Epithelial cell of prostate (primary cell): ENCODE results near the gene AP4E1.
"Not testable (repeated sequence)": the region's sequence is repeated elsewhere in the genome, so short reads cannot be mapped to it uniquely, and the experiment has no call there.

Experiments used
- DNase-seq: peaks from one replicate; pipeline ENCODE4 v3.0.0-alpha.2; 2011; ENCODE audit warnings: low read depth, low spot score
- H3K27ac ChIP-seq: fragments of 450-650 bp; 2 replicates; pipeline ENCODE4 v1.5.1; 2017; ENCODE audit warnings: mild to moderate bottlenecking

The AP4E1 gene

DNA sequence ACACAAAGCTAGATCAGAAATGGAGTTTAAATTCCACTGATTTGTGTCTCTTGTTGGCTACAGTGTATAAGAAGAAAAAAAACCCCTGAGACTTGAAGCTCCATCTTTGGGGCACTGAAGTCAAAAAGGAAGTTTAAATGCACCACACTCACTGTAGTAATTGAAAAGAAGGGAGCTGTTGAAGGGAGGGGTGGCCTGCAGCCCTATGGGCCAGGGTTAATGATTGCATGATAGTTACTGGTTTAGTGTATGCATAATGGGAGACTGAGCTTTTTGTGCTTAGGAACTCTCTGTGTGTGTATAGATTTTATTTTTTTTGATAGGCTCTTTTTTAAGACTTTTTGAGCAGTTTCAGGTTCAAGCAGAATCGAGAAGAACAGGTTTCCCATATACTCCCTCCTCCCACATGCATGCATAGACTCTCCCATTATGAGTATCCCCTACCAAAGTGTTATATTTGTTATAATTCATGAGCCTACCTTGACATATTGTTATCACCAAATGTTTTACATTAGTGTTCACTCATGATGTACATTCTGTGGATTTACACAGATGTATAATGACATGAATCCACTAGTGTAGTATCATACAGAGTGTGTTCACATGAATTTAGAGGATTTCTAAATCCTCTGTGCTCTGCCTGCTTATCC lies 98.0 kb downstream of the AP4E1 start:
- no peak overlapping the region for H3K27ac ChIP-seq
- DNase-seq: no peak

DNA sequence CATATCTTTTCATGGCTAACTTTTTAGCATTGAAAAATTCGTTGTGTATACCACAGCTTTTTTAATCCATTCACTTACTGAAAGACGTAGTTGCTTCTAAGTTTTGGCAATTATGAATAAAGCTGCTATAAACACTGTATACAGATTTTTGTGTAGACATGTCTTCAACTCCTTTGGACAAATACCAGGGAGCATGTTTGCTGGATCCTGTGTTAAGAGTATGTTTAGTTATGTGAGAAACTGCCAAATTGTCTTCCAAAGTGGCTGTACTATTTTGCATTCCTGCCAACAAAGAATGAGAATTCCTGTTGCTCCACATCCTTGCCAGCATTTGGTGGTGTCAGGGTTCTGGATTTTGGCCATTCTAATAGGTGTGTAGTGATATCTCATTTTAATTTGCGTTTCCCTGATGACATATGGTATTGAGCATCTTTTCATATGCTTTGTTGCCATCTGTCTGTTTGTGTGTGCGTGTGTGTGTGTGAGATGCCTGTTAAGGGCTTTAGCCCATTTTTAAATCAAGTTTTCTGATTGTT lies 98.7 kb downstream of the AP4E1 start:
- H3K27ac ChIP-seq: no peak overlapping the region
- no peak for DNase-seq

DNA sequence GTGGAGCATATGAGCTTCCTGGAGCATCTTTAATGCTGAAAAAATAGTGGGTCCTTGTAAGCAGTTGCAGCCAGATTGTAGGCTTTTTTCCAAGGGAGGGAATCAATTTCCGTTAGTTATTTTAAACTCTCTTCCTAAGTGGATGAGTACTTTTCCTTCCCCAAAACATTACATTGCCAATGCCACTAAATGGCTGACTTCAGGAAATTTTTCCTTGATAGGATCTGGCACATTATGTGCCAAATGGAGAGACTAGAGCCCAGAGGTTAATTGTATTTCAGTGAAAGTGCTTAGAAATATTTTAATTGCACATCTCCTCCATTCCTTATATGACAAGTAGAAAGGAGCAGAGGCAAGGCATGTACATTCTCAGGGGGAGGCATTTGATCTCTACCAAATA lies 102.7 kb downstream of the AP4E1 start:
- DNase-seq: no peak

DNA sequence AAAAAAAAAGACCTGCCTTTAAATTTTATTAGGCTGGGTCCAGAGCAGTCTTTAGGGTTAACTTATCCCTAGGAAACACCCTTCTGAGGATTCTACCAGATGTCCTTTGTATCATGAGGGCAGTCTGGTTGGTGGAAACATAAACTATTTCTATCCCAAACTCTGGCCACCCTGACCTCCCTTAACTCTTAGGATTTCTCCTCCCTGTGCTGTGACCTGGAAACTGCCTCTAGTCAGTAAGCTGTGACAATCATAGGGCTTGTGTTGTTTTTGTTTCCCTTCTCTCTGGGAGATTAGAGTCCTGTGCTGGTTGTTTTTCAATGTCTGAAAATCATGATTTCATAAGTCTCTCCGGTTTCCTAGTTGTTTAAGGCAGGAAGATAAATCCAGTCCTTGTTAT lies 108.1 kb downstream of the AP4E1 start:
- no peak overlapping the region for H3K27ac ChIP-seq
- no peak for DNase-seq

More for the DNA sequence above, 102.7 kb downstream of the AP4E1 start:
- H3K27ac ChIP-seq: no peak overlapping the region

DNA sequence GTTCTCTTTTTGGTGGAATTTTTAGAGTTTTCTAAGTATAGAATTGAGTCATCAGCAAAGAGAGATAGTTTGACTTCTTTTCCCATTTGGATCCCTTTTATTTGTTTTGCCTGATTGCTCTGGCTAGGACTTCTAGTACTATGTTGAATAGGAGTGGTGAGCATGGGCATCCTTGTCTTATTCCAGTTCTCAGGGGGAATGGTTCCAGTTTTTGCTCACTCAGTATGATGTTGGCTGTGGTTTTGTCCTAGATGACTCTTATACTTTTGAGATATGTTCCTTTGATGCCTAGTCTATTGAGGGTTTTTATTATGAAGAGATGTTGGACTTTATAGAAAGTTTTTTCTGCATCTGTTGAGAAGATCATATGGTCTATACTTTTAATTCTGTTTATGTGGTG lies 113.7 kb downstream of the AP4E1 start:
- no peak overlapping the region for H3K27ac ChIP-seq
- DNase-seq: no peak

DNA sequence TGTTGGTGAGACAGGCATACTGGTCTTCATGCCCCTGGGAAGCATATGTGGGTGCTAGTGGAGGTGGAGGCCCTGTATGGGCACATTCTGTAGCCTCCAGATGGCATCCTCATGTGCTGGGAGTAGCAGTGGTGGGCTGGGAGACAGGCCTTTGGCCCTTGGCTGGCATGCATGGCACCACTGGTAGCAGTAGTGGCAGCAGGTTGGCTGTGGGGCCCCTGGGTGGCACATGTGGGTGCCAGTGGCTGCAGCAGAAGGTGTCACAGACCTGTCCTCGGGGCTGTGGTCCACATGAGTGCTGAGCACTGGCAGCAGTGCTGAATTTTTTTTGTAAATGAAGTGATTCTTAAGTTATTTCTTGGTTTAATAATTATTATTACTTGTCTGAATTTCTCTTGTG lies 115.0 kb downstream of the AP4E1 start:
- DNase-seq: no peak
- peak overlapping the region; percentile 98 for H3K27ac ChIP-seq

DNA sequence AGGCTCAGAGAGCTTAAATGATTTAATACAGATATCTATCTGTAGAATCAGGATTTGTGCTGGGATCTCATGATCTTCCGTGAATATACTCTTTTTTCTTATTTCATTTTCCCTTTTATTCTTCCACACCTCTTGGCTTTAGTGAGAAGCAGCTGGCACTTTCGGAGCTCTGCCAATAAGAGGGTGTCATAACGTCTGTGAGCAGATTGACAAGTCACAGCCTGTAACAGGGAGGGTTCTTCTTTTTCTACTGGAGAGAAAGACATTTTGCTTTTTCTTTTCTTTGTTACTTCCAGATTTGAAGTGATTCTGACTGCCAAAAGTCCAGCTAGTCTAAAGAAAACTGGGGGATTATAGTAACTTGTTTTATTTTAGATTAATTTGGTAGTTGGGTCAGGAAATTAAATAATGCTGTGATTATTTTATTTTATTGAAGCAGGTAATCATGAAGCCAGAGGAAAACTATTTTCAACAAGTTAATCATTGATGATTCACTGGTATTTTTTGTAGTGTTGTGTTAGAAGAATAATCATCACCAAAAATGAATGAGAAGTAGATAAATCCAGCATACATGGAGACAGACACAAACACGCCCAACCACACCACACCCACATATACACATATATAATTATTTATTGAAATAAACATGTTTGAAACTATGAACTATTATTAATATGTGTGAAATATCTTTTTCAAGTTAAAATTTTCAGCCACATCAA lies 116.4 kb downstream of the AP4E1 start:
- peak overlapping the region; percentile 98 for H3K27ac ChIP-seq
- peak; percentile 80 for DNase-seq

DNA sequence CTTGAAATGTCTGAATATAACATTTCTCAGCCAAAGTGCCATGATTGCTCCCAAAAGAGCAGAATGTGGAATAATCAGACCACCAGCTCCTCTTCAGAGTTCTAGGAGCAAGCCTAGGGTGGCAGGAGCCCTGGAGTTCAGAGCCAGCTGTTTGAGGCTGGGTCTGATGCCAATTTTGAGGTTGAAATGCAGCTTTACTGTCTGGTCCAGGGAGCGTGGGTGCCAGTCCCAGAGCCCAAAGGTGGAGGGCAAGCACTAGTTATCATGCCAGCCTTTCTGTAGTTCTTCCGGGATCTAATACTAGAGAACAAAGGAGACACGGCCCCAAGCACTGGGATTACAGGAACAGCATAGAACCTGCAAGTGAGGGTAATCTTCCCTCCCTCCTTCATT lies 117.0 kb downstream of the AP4E1 start:
- peak overlapping the region; percentile 98 for H3K27ac ChIP-seq
- DNase-seq: no peak

DNA sequence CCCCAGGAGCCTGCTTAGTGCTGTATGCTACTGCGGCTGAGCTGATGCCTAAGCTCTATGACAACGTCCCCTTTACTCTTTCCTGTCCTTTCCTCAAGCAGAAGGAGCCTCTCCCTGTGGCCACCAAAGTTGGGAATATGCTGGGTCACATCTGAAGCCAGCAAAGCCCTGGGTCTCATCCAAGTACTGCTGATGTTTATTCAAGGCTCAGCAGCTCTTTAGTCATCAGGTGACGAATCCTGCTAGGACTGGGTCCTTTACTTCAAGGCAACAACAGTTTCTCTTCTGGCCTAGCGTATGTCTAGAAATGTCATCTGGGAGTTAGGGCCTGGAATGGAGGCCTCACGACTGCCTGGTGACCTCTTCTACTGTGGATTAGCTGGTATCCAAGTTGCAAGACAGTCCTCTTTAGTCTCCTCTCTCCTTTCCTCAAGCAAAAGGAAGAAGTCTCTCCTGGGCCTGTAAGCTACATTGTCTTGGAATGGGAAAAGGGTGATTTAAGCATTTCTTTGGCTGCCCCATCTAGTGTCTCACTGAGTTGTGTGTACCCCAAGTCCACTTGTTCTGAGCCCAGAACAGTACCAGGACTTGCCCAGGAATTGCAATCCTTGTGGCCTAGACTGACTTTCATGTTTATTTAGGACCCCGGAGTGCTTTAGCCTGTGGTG lies 122.3 kb downstream of the AP4E1 start:
- H3K27ac ChIP-seq: peak overlapping the region; percentile 58
- peak; percentile 63 for DNase-seq

DNA sequence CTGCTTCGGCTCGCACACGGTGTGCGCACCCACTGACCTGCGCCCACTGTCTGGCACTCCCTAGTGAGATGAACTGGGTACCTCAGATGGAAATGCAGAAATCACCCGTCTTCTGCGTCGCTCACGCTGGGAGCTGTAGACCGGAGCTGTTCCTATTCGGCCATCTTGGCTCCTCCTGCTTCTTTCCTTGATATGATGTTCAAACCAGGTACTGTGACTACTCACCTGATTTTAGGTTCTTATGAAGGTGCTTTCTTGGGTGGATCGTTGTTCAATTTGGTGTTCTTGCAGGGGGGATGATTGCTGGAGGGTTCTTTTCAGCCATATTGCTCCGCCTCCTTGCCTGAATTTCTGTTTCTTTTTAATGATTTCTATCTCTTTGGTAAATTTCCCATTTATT lies 129.0 kb downstream of the AP4E1 start:
- DNase-seq, H3K27ac ChIP-seq: not testable (repeated sequence)

DNA sequence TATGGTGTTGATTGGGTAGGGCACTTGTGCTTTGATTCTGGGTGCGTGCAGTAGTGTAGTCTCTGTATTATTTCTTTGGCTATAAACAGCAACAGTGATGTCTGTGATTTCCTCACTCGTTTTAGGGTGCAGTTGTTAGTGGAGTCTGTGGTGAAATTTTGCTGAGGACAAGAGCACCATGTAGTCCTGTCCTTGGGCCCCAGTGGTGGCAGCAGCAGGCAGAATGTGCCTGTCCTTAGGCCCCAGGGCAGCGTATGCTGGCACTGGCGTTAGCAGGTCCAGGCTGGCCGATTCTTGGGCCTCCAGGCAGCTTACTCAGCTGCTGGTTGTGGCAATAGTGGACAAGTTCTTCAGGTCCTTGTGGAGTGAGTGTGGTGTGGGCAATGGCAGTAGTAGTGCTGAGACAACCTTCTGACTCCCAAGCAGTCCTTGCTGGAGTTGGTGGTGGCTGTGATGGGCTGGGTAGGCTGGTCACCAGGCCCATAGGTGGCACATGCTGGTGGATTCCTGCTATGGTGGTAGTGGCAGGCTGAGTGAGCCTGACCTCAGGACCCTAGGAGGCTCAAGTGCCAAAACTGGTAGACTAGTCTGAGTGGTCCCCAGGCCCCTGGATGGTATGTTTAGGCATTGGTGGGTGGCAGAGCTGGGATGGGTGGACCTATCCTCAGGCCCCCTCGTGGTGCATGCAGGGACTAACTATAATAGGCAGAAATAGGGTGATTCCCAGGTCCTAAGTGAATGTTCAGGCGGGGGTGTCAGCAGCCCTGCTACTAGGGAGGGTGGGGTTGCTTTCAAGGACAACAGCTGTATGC lies 129.9 kb downstream of the AP4E1 start:
- peak; percentile 80 for DNase-seq
- no peak overlapping the region for H3K27ac ChIP-seq

DNA sequence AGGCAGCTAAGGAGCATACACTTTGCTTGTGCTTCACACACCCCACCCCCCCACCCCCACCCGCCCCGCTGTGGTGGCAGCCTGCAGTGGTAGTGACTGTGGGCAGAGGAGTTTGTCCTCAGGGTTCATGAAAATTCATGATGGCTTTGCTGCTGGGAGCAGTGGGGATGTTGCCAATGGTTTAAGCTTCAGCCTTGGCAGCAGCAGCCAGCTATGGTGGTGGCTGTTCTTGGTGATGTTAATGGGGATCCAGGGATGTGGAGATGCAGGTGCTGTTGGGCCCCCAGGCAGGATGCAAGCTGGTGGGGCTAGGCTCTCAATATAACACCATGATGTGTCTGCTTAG lies 130.5 kb downstream of the AP4E1 start:
- DNase-seq: no peak

DNA sequence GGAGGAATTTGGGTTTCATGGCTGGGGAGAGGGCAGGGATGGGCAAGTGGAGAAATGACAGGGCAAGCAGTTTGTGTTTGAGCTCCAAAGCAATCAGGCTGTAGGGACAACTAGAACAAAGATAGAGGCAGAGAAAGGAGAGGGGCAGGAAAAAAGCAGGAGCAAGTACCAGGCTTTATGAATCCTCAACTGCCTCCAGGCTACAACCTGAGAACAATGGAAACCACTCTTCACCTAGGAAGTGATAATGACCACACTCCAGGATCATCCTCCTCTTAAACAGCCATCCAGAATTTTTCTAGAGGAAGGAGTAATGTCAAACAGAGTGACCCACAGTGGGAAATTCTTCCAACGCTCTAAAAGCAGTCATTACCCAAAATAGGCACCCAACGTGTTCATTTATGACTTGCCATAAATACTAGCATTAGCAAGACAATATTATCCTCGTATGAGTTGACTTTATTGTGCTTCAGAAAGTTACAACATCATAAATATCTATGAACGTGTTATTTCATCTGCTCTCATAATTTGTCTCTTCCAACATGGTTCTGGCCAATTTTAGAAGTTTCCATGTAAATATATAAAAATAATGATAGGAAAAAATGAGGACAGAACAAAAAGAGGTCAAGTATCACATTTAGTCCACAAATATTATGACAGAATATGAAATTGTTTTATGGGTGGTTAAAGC lies 135.7 kb downstream of the AP4E1 start:
- no peak for DNase-seq
- H3K27ac ChIP-seq: no peak overlapping the region

More for the DNA sequence above, 130.5 kb downstream of the AP4E1 start:
- H3K27ac ChIP-seq: no peak overlapping the region

DNA sequence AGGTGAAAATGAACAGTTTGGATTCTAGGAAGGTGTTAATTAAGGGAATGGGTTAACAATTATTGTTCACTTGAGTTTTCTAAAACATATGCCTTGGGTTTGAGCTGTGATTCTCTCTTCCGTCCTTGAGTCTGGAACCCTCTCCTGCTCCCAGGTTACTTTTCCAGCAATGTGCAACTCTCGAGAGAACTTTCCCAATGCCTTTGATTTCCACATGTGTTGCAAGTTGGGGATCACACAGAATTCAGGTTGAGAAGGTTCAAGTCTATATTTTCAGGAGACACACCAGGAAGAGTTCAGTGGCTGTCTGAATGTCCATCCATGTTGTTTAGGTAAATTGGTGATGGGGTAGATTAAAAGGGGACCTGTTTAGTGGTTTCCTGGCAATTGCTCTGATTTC lies 137.5 kb downstream of the AP4E1 start:
- no peak for DNase-seq
- H3K27ac ChIP-seq: no peak overlapping the region

DNA sequence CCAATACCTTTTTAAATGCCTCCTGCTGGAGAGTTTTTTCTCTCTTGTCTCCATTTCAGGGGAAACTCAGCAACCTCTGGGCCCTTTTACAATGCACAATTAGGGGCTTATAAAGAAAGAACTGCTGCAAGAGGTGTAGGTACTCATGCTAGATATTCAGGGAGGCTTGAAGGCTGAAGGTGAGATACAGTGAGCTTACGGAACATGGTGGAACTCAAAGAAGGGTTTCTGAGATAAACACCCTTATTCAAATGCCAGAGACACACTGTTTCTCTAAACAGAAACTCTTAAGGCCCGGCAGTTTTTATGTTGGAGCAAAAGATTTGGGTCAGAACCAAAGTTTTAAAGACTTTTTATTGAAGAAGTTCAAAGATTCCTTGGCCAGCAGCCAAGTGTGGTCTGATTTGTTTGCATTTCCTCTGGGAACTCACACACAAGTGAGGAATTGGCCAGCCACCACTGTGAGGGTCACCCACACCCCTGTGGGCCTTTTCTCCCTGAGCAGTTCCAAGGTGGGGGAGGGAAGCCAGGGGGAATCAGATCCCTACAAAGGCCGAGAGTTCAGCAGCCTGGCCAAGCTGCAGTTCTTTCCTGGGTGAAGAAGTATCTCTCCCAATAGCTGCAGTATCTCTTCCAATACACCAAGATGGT lies 138.4 kb downstream of the AP4E1 start:
- H3K27ac ChIP-seq: no peak overlapping the region
- no peak for DNase-seq

DNA sequence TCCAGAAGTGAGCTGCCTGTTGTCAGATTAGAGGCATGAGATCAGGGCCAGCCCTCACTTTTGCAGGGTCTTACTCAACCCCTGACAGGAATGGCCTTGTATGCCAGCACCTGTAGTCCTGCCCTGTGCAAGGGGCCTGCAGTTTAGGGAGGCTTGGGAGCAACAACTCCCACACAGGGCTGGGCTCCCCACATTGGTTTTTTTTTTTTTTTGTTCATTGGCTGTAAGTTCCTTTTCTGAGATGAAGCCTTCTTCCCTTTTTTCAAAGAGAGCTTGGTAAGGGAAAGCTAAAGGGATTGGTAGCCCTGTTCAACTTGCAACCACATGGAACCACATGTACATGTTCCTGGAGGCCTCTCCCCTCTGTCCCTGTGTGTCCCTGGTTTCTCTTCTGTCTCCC lies 139.8 kb downstream of the AP4E1 start:
- DNase-seq: no peak

DNA sequence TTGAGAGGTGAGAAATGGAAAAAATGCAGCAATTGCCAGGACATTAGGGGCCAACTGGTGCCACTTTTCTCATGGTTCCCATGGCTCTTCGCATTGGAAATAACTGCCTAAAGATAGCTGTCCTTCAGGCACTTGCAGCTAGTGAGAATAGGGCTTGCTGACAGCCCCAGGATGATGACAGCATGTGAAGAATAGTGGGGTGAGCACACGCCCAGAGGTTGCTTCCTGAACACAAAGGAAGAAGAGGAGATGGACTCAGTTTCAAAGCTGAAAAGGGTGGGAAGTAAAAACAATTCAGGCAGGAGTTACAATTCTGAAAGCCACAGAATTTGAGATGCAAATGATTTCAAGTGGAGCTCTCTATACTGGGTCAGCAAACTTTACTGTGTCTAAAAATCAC lies 140.6 kb downstream of the AP4E1 start:
- no peak for DNase-seq
- no peak overlapping the region for H3K27ac ChIP-seq

More for the DNA sequence above, 139.8 kb downstream of the AP4E1 start:
- no peak overlapping the region for H3K27ac ChIP-seq

DNA sequence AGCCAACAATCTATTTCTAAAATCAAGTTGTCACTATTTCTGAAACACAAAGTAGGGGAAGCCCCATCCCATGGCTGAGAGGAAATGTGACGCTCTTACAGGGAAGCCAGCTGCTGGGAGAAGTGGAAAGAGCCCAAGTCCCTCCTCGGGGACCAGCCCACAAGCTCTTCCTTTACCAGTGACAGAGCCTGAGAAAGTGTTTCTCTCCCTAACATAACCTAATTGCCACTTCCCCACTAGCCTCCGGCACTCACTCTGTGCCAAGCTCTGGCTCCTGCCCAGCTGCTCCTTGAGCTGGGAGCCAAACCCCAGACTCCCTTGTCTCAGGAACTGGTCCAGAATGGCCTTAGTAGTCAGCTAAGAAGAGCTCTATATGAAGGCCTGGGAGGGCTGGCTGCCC lies 143.3 kb downstream of the AP4E1 start:
- no peak overlapping the region for H3K27ac ChIP-seq
- DNase-seq: no peak

DNA sequence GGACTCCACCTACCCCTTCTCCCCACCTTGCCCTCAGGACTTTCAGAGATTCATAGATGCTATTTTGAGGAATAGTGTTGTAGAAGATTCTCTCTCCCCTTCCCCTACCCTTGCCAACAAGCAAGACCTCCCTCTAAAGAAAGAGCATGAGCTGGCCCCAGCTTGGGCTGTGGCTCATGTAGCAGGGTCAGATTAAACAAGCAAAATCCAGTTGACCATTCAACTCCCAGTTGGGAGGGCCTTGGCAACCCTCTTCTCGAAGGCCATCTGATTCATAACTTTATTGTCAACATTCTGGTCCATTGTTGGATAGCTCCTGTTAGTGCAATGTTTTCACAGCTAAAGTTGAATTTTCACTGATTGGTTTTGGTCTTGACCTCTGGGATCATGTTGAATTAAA lies 145.1 kb downstream of the AP4E1 start:
- no peak overlapping the region for H3K27ac ChIP-seq
- no peak for DNase-seq
